ENCODE data around the gene CALY.

The CALY gene

DNA sequence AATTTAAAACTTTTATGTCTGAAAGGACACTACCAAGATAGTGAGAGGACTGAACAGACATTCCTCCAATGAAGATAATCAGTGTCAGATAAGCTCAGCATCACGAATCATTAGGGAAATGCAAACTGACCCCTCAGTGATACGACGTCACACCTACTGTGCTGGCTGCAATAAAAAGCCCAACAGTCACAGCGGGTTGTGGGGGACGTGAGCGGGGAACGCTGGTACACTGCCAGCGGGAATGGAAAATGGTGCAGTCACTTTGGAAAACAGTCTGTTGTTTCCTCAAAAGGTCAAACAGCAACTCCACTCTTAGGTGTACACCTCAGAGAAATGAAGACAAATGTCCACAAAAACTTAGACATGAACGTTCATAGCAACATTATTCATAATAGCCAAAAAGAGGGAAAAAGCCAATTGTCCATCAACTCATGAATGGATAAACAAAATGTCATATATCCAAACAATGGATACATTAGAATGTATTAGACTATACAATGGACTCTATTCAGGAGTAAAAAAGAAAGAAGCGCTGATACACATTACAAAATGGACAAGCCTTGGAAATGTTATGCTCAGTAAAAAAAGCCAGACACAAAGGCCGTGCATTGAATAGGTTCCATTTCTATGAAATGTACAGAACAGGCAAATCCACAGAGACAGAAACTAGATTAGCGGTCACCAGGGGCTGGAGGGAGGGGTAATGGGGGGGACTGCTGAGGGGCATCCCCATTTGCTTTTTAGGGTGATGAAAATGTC lies 38.8 kb upstream of the CALY start (continued):
- TF ChIP-seq ZNF146 (tag by site-specific recombination; IDR thresholded peaks at IDR 0.05), result no peak
- no peak for TF ChIP-seq ZNF223 (tag by site-specific recombination; IDR thresholded peaks at IDR 0.05)
- peak; percentile 28; the same call in 1 of the 2 replicates for TF ChIP-seq ZBTB48 (tag by site-specific recombination; IDR thresholded peaks at IDR 0.05)
- TF ChIP-seq MEIS1 (CRISPR knock-in tag; IDR thresholded peaks at IDR 0.05; ENCODE audit: borderline replicate concordance), result no peak
- TF ChIP-seq, protein P1, sequence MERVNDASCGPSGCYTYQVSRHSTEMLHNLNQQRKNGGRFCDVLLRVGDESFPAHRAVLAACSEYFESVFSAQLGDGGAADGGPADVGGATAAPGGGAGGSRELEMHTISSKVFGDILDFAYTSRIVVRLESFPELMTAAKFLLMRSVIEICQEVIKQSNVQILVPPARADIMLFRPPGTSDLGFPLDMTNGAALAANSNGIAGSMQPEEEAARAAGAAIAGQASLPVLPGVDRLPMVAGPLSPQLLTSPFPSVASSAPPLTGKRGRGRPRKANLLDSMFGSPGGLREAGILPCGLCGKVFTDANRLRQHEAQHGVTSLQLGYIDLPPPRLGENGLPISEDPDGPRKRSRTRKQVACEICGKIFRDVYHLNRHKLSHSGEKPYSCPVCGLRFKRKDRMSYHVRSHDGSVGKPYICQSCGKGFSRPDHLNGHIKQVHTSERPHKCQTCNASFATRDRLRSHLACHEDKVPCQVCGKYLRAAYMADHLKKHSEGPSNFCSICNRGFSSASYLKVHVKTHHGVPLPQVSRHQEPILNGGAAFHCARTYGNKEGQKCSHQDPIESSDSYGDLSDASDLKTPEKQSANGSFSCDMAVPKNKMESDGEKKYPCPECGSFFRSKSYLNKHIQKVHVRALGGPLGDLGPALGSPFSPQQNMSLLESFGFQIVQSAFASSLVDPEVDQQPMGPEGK (tag by site-specific recombination; IDR thresholded peaks at IDR 0.05), result peak; percentile 81
- no peak for TF ChIP-seq SETDB1 (IDR thresholded peaks at IDR 0.05; ENCODE audit: insufficient read length, low read length)
- peak; percentile 45; the same call in 1 of the 2 replicates for TF ChIP-seq ZBTB17 (tag by site-specific recombination; IDR thresholded peaks at IDR 0.05)
- no peak for TF ChIP-seq ZNF596 (tag by site-specific recombination; IDR thresholded peaks at IDR 0.05)
- TF ChIP-seq, protein P2, sequence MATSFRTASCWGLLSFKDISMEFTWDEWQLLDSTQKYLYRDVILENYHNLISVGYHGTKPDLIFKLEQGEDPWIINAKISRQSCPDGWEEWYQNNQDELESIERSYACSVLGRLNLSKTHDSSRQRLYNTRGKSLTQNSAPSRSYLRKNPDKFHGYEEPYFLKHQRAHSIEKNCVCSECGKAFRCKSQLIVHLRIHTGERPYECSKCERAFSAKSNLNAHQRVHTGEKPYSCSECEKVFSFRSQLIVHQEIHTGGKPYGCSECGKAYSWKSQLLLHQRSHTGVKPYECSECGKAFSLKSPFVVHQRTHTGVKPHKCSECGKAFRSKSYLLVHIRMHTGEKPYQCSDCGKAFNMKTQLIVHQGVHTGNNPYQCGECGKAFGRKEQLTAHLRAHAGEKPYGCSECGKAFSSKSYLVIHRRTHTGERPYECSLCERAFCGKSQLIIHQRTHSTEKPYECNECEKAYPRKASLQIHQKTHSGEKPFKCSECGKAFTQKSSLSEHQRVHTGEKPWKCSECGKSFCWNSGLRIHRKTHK (tag by site-specific recombination; IDR thresholded peaks at IDR 0.05), result no peak
- TF ChIP-seq, protein P3, sequence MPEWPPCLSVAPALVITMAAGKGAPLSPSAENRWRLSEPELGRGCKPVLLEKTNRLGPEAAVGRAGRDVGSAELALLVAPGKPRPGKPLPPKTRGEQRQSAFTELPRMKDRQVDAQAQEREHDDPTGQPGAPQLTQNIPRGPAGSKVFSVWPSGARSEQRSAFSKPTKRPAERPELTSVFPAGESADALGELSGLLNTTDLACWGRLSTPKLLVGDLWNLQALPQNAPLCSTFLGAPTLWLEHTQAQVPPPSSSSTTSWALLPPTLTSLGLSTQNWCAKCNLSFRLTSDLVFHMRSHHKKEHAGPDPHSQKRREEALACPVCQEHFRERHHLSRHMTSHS (tag by site-specific recombination; IDR thresholded peaks at IDR 0.05), result no peak
- no peak; the same call in 1 of the 2 replicates for TF ChIP-seq ZBTB20 (tag by site-specific recombination; IDR thresholded peaks at IDR 0.05)
- TF ChIP-seq, protein P4, sequence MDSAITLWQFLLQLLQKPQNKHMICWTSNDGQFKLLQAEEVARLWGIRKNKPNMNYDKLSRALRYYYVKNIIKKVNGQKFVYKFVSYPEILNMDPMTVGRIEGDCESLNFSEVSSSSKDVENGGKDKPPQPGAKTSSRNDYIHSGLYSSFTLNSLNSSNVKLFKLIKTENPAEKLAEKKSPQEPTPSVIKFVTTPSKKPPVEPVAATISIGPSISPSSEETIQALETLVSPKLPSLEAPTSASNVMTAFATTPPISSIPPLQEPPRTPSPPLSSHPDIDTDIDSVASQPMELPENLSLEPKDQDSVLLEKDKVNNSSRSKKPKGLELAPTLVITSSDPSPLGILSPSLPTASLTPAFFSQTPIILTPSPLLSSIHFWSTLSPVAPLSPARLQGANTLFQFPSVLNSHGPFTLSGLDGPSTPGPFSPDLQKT (IDR thresholded peaks at IDR 0.05; ENCODE audit: borderline replicate concordance, low read depth, low read length), result no peak
- TF ChIP-seq, protein P5, sequence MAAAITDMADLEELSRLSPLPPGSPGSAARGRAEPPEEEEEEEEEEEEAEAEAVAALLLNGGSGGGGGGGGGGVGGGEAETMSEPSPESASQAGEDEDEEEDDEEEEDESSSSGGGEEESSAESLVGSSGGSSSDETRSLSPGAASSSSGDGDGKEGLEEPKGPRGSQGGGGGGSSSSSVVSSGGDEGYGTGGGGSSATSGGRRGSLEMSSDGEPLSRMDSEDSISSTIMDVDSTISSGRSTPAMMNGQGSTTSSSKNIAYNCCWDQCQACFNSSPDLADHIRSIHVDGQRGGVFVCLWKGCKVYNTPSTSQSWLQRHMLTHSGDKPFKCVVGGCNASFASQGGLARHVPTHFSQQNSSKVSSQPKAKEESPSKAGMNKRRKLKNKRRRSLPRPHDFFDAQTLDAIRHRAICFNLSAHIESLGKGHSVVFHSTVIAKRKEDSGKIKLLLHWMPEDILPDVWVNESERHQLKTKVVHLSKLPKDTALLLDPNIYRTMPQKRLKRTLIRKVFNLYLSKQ (tag by site-specific recombination; IDR thresholded peaks at IDR 0.05; ENCODE audit: borderline replicate concordance), result no peak
- TF ChIP-seq, protein P6, sequence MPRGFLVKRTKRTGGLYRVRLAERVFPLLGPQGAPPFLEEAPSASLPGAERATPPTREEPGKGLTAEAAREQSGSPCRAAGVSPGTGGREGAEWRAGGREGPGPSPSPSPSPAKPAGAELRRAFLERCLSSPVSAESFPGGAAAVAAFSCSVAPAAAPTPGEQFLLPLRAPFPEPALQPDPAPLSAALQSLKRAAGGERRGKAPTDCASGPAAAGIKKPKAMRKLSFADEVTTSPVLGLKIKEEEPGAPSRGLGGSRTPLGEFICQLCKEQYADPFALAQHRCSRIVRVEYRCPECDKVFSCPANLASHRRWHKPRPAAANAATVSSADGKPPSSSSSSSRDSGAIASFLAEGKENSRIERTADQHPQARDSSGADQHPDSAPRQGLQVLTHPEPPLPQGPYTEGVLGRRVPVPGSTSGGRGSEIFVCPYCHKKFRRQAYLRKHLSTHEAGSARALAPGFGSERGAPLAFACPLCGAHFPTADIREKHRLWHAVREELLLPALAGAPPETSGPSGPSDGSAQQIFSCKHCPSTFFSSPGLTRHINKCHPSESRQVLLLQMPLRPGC (tag by site-specific recombination; IDR thresholded peaks at IDR 0.05), result 0 out of 2 replicates have a peak, but pooled peaks have one; percentile 36
- no peak for TF ChIP-seq ZNF155 (tag by site-specific recombination; IDR thresholded peaks at IDR 0.05)
- TF ChIP-seq, protein P7, sequence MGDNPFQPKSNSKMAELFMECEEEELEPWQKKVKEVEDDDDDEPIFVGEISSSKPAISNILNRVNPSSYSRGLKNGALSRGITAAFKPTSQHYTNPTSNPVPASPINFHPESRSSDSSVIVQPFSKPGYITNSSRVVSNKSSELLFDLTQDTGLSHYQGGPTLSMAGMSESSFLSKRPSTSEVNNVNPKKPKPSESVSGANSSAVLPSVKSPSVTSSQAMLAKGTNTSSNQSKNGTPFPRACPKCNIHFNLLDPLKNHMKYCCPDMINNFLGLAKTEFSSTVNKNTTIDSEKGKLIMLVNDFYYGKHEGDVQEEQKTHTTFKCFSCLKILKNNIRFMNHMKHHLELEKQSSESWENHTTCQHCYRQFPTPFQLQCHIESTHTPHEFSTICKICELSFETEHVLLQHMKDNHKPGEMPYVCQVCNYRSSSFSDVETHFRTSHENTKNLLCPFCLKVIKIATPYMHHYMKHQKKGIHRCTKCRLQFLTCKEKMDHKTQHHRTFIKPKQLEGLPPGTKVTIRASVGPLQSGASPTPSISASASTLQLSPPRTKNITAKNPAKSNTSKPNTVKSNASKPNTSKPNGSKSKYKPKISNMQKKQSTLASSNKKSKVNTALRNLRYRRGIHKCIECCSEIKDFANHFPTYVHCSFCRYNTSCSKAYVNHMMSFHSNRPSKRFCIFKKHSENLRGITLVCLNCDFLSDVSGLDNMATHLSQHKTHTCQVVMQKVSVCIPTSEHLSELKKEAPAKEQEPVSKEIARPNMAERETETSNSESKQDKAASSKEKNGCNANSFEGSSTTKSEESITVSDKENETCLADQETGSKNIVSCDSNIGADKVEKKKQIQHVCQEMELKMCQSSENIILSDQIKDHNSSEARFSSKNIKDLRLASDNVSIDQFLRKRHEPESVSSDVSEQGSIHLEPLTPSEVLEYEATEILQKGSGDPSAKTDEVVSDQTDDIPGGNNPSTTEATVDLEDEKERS (tag by site-specific recombination; IDR thresholded peaks at IDR 0.05), result no peak
- TF ChIP-seq ZNF629 (tag by site-specific recombination; IDR thresholded peaks at IDR 0.05), result peak; percentile 95
- TF ChIP-seq ZNF785 (tag by site-specific recombination; IDR thresholded peaks at IDR 0.05), result no peak
- TF ChIP-seq ZNF561 (tag by site-specific recombination; IDR thresholded peaks at IDR 0.05; ENCODE audit: borderline replicate concordance), result no peak
- TF ChIP-seq ZNF571 (tag by site-specific recombination; IDR thresholded peaks at IDR 0.05), result no peak
- TF ChIP-seq, protein P8, sequence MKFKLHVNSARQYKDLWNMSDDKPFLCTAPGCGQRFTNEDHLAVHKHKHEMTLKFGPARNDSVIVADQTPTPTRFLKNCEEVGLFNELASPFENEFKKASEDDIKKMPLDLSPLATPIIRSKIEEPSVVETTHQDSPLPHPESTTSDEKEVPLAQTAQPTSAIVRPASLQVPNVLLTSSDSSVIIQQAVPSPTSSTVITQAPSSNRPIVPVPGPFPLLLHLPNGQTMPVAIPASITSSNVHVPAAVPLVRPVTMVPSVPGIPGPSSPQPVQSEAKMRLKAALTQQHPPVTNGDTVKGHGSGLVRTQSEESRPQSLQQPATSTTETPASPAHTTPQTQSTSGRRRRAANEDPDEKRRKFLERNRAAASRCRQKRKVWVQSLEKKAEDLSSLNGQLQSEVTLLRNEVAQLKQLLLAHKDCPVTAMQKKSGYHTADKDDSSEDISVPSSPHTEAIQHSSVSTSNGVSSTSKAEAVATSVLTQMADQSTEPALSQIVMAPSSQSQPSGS (tag by site-specific recombination; IDR thresholded peaks at IDR 0.05; ENCODE audit: low read depth), result peak; percentile 56; the same call in 1 of the 2 replicates
- TF ChIP-seq OVOL3 (tag by site-specific recombination; IDR thresholded peaks at IDR 0.05), result no peak
- TF ChIP-seq FEZF1 (tag by site-specific recombination; IDR thresholded peaks at IDR 0.05), result peak; percentile 81
